GM18861 (cell line): Measurements from ENCODE around the gene UCN.

Experiments
- ATAC-seq: cut with Tn5 transposase; IDR thresholded peaks from one replicate; pipeline ENCODE4 v1.9.1; 2021; ENCODE audit not compliant: unreplicated experiment

The UCN gene

DNA sequence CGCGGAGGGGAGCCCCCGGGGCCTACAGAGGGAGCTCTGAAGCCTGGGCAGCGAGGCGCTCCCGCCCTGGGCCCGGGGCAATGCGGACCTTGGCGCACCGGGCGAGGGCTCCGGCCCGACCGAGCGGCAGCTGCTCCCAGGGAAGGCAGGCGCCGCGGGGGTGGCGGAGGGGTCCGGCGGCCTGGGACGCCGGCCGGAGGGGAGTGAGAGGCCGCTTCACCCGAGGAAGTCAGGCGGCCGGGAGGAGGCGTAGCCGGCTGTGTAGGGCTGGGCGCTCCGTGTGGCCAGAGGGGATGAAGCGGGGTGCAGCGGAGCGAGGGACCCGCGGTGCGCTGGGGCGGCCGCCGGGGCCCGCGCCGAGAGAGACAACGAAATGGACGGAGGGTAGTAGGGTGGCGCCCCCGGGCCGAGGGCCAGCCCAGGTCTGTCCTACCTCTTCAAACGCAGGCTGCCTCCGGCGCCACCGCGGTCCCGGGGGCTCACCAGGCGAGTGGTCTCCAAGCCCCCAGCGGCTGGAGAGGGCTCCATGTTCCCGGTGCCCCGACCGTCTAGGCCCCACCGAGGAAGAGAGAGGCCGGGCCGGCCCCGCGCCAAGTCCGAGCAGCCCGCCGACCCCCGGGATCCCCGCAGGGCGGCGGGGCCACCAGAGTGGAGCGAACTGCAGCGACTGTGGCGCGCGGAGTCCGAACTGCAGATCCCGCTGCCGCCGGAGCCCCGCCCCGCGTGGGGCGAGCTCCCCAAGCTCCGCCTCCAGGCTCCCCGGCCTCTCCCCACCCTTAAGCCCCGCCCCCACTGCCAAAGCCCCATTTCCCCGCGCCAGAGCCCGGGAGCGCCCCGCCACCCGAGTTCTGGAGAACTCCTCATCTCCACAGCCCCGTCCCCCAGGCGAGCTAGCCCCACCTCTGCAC, 45.6 kb downstream of the UCN start, which contains the start of gene SLC30A3:
Gene SLC30A3, minus strand, starts transcription at position 669 of the 908 bp plus-strand sequence. Its CDS starts 141 bp downstream, at position 528.
- no peak for ATAC-seq

DNA sequence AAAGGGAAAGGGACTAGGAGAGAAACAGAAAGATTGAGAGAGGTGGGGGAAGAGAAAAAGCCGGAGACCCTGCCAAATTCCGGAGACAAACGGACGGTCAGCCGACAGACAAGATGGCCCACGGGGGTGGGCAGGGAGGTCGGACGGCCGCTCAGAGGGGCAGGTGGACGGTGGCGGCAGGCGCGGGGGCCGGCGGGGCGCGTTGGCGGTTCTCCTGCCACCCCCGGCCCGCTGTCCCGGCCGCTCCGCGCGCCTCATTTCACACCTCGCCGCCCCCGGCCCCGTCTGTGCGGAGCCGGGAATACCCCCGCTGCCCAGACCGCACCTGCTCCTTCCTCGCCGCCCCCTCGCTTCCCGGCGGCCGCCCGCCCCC, 46.3 kb downstream of the UCN start:
- no peak for ATAC-seq

GRCh38 chr2:27261241-27261925, 46.9 kb downstream of the UCN start:
- no peak for ATAC-seq

GRCh38 chr2:27258051-27258450, 50.2 kb downstream of the UCN start:
- no peak for ATAC-seq
